HFF-Myc (cell line): Measurements from ENCODE around the gene TNFRSF14.
"Not testable (repeated sequence)": the region's sequence is repeated elsewhere in the genome, so short reads cannot be mapped to it uniquely, and the experiment has no call there.

Experiments used
- DNase-seq: peaks from one replicate; pipeline ENCODE4 v3.0.0-alpha.2; 2011; ENCODE audit warnings: low read depth; ENCODE audit errors: extremely low read depth
- H3K4me3 ChIP-seq: replicated peaks from 2 replicates; pipeline ENCODE4 v1.5.1; 2011; ENCODE audit warnings: low read depth, mild to moderate bottlenecking, control low read depth, low read length
- TF ChIP-seq, protein P1 (sequence below): IDR thresholded peaks from 2 replicates; pipeline ENCODE4 v1.5.1; 2012; ENCODE audit warnings: mild to moderate bottlenecking, low read depth, low read length, control low read depth; ENCODE audit errors: missing control alignments

Gene TNFRSF14

DNA sequence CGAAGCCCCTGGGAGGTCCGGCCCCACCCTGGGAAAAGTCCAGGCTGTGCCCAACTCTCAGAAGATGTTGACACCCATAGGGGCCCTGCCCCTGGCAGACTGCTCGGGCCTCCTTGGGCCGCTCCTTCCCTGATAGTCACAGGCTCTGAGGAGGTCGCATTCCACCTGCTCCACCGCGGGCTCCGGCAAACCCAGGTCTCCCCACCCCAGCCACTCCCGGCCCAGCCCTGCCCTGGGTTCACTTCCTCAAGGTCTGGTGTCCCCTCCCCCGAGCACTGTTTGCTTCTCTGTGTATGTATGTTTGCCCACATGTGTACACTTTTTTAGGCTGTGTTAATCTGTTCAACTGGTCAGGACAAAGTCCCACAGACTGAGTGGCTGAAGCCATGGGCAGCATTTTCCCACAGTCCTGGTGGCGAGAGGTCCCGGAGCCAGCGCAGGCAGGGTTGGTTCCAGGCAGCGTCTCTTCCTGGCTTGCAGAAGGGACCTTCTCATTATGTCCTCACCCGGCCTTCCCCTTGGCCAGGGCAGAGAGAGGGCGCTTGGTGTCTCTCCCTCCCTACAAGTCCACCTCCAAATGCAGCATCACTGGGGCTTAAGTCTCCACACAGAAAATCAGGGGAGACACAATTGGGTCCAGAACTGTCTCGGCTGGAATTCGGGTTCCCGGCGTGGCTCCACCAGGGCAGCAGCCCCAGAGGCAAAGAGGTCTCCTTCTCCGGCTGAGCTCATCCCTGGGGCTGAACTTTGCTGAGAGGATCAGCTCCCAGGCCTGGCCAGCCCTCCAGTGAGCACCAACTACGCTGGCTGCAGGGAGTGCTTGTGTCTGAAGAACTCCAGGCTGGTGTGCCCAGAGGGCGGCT is 19.9 kb downstream of the TNFRSF14 start:
- DNase-seq, result no peak
- no peak overlapping the region for H3K4me3 ChIP-seq
- TF ChIP-seq, protein P1, sequence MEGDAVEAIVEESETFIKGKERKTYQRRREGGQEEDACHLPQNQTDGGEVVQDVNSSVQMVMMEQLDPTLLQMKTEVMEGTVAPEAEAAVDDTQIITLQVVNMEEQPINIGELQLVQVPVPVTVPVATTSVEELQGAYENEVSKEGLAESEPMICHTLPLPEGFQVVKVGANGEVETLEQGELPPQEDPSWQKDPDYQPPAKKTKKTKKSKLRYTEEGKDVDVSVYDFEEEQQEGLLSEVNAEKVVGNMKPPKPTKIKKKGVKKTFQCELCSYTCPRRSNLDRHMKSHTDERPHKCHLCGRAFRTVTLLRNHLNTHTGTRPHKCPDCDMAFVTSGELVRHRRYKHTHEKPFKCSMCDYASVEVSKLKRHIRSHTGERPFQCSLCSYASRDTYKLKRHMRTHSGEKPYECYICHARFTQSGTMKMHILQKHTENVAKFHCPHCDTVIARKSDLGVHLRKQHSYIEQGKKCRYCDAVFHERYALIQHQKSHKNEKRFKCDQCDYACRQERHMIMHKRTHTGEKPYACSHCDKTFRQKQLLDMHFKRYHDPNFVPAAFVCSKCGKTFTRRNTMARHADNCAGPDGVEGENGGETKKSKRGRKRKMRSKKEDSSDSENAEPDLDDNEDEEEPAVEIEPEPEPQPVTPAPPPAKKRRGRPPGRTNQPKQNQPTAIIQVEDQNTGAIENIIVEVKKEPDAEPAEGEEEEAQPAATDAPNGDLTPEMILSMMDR, result no peak

DNA sequence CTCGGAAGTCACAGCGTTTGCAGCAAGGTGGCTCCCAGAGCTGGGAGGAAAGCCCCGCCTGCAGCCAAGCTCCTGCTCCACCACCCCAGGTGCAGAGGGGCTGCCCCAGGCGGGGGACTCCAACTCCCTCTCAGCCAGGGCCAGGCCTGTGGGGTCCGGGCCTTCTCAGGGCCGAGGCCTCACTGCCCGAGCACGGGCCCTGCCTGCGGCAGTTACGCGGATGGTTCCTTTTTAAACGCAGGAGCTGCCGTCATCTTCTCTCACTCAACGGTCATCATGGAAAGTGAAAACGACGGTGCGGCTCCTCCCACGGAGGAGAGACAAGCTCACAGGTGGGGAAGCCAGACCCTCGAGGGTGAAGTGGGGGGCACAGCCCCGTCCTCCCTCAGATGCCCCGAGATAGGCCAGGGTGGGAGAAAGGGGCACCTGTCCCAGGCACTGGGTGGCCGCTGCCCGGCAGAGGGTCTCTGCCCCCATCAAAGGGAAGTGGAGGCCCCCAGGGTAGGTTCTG is 21.4 kb downstream of the TNFRSF14 start:
- not testable (repeated sequence) for DNase-seq, H3K4me3 ChIP-seq

DNA sequence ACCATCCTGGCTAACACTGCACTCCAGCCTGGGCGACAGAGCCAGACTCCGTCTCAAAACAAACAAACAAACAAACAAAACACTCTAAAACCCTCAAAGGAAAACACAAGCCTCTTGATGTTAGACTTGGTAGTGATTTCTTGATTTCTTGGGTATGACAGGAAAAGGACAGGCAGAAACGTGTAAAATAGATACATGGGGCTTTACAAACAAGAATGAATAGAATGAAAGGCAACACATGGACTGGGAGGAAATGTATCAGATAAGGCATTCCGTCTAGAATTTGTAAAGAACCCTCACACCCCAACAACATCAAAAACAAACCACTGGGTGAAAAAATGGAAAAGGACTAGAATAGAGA is 22.6 kb downstream of the TNFRSF14 start:
- no peak overlapping the region for H3K4me3 ChIP-seq
- no peak for DNase-seq
- TF ChIP-seq, protein P1, result no peak

DNA sequence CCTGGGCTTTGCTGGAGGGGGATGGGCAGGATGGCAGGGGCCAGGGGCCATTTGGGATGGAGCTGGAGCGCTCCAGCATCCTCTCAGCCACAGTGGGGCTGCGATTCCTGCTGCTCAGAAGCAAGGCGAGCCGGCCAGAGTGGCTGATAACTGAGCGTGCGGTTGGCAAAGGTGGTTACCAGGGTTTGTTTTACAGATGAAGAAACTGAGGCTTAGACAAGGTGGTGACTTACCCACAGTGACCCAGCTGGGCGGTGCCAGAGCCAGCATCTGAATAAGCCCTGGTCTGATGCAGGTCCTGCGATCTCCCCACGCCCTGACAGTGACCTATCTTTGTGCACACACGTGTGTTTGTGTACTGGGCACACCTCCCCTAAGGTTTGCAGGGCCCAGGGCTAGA is 24.5 kb downstream of the TNFRSF14 start:
- no peak overlapping the region for H3K4me3 ChIP-seq
- DNase-seq, result no peak
- TF ChIP-seq, protein P1, result no peak

DNA sequence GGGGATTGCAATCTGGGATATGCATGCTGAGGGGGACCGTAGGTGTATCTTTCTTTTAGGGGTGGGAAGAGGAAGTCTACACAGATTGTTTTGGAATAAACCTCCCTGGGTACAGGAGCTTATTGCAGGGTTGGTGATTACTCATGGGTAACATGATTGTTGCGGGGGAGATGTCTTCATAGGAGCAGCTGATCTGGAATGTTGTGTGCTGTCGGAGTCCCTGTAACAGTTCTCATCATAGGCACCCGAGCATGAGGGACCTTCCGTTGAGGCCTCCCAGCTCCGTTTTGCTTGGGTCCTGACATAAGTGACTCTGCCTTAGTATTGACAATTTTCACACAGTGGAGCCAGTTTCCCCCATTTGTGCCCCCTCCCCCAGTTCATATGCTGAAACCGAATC is 26.2 kb downstream of the TNFRSF14 start:
- no peak overlapping the region for H3K4me3 ChIP-seq
- no peak for DNase-seq
- TF ChIP-seq, protein P1, result no peak

DNA sequence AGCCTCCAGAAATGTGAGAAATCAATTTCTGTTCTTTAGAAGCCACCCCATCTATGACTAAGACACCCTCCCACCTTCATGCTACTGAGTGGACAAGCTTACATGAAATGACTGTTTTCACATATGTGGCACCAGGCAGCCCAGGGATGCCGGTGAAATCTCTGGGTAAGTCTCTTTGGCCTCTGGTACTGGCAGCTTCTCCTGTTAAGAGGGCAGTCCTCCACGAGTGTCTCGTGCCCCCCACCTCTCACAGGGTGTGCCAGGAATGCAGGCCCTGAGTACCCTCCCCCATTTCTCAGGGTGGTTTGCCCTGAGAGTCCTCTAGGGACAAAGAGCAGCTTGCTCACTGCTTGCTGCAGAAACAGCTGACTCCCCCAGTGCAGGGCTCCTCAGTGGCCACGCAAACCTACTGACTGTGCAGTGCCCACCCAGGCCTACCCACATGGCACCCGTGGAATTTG is 27.2 kb downstream of the TNFRSF14 start:
- DNase-seq, result no peak
- TF ChIP-seq, protein P1, result no peak
- no peak overlapping the region for H3K4me3 ChIP-seq

DNA sequence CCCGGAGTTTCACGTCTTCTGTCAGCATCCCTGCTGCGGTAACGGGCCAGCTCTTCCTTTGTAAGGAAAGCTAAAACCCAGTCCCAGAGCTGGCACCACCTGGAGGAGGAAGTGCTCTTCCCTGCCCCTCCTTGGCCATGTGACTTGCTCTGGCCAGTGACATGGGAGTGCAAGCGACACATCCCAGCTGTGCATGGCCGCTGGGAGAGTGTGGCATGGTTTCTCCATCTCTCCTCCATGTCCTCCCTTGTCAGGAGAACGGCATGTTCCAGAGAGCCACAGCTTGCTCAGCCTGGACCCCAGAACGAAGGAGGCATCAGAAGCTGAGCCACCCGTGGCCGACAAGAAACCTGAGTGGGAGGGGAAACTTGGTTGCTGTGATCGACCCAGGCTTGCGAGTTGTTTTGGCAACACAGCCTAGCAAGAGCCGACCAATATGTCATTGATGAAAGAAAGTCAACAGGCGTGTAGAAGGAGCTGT is 27.7 kb downstream of the TNFRSF14 start:
- H3K4me3 ChIP-seq, result no peak overlapping the region
- TF ChIP-seq, protein P1, result no peak
- no peak for DNase-seq
